Measurements from ENCODE around the gene SNRNP48. TPM values are rescaled to one million over a fixed set of nuclear protein-coding genes. Genes with fewer than 3 reads are reported as not detected.

The SNRNP48 gene, protein sequence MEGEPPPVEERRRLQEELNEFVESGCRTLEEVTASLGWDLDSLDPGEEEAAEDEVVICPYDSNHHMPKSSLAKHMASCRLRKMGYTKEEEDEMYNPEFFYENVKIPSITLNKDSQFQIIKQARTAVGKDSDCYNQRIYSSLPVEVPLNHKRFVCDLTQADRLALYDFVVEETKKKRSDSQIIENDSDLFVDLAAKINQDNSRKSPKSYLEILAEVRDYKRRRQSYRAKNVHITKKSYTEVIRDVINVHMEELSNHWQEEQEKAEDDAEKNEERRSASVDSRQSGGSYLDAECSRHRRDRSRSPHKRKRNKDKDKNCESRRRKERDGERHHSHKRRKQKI
- total RNA-seq, result 15.6 and 26.3 TPM in 2 replicates

DNA sequence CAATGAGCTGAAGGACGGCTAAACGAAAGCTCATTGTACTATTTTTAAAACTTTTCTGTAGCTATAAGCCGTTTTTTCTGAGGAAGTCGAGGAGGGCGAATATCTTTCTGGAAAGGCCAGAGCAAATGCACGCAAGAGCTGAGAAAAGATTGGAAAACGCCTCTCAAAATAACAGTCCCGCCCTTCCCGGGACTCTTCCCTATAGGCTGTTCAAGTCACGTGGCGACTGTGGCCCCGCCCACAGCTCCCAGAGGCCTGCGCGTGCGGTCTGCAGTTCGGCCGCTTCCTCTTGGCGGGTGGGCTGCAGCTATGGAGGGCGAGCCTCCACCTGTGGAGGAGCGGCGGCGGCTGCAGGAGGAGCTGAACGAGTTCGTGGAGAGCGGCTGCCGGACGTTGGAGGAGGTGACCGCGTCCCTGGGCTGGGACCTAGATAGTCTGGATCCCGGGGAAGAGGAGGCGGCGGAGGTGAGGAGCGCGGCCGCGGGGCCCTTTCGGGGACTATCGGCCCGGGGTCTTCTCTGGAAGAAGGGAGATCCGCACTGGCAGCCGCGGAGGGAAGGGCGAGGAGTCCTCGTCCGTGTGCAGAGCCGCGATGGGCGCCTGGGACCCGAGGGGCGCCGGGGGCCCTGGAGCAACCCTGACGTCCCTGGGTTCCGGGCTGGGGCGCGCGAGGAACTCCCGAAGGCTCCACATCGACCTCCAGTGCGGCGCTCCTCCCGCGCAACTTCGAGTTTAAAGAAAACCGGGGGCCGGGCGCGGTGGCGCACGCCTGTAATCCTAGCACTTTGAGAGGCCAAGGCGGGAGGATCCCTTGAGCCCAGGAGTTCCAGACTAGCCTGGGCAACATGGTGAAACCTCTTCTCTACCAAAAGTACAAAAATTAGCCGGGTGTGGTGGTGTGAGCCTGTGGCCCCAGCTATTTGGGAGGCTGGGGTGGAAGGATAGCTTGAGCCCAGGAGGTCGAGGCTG is at the start of gene SNRNP48:
TSS of gene SNRNP48 (plus strand) at position 250 of the 969 bp plus-strand sequence. CDS start at position 310, 60 bp downstream.

DNA sequence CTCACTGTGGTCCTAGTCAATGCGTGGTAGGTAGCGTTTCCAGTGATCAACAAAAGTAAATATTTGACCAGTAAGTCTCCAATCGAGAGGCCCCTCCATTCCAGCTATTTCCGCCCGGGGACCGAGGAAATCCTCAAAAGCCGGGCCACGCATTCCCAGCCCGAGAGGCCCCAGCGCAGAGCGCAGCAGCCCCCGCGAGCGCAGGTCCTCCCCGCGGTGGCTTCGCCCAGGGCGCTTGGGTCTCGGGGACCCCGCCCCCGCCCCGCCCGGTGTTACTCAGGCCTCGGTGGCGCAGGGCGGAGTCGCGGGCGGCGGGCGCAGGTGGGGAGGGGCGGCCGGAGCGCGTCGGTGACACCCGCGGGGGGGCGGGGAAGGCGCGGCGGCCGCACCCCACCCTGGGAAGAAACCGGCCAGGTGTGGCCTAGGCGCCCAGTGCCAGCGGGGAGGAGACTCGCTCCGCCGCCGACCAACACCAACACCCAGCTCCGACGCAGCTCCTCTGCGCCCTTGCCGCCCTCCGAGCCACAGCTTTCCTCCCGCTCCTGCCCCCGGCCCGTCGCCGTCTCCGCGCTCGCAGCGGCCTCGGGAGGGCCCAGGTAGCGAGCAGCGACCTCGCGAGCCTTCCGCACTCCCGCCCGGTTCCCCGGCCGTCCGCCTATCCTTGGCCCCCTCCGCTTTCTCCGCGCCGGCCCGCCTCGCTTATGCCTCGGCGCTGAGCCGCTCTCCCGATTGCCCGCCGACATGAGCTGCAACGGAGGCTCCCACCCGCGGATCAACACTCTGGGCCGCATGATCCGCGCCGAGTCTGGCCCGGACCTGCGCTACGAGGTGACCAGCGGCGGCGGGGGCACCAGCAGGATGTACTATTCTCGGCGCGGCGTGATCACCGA is 48.6 kb upstream of the SNRNP48 start, which contains the start of gene DSP:
TSS of gene DSP (plus strand) at position 497 of the 890 bp plus-strand sequence. CDS start at position 742, 245 bp downstream.

Other genes with a start within 250 kb of the SNRNP48 start
- 0.15 TPM in 1 of 2 replicates, not detected in the other for gene CAGE1, start 200.5 kb upstream of the SNRNP48 start, total RNA-seq
- 19.8 and 23.7 TPM in 2 replicates for gene RIOK1, start 200.4 kb upstream of the SNRNP48 start, total RNA-seq
- under 0.01 and 0.46 TPM in 2 replicates for gene DSP, start 48.5 kb upstream of the SNRNP48 start, total RNA-seq
- gene BMP6, start 135.9 kb downstream of the SNRNP48 start, total RNA-seq, result 232 and 248 TPM in 2 replicates